ENCODE results near the gene DCAF7. TPM values are rescaled to one million over a fixed set of nuclear protein-coding genes. Genes with fewer than 3 reads are reported as not detected.

DCAF7 gene
- total RNA-seq, 1 donor from 2014 or later, result 103 TPM

GRCh38 chr17:63555500-63556156, 5.4 kb downstream of the DCAF7 start:
- intact Hi-C loops (cut with micrococcal nuclease), result no loop called here
- DNase-seq, result no peak
- Mint-ChIP-seq H3K36me3 (ENCODE audit: low read depth) (peaks cover 34% of the 10 kb centered on the region), H3K27ac (no peak overlapping the region), H3K27me3 (no peaks in the 10 kb centered on the region), H3K9me3 (no peaks in the 10 kb centered on the region), H3K4me3 (no peak overlapping the region), H3K4me1 (peaks cover 74% of the 10 kb centered on the region)
- TF ChIP-seq CTCF (IDR thresholded peaks at IDR 0.05), result no peak
- no peak for ATAC-seq (ENCODE audit: low read depth)
- ChIA-PET POLR2A (interaction anchor here (1.3 kb wide), 1 partner anchor 10 kb away, joined by 3 read pairs; no protein-coding TSS in a partner anchor), CTCF (no interaction called here)

- no peak for ATAC-seq (ENCODE audit: low read depth)
- DNase-seq, result no peak
- peaks cover 24% of the 10 kb centered on the region for H3K36me3 Mint-ChIP-seq (ENCODE audit: low read depth)
- H3K4me1 Mint-ChIP-seq, result peaks cover 70% of the 10 kb centered on the region
- ChIA-PET CTCF (no interaction called here), POLR2A (no interaction called here)
- no peak for TF ChIP-seq CTCF (IDR thresholded peaks at IDR 0.05)
- no peaks in the 10 kb centered on the region for H3K27me3 Mint-ChIP-seq
- no peak overlapping the region for H3K4me3 Mint-ChIP-seq
- no peaks in the 10 kb centered on the region for H3K9me3 Mint-ChIP-seq
- no peak overlapping the region for H3K27ac Mint-ChIP-seq
- intact Hi-C loops (cut with micrococcal nuclease), result no loop called here
Observed at GRCh38 chr17:63557416-63557815, 7.1 kb downstream of the DCAF7 start.

GRCh38 chr17:63558441-63558840, 8.2 kb downstream of the DCAF7 start:
- TF ChIP-seq CTCF (IDR thresholded peaks at IDR 0.05), result no peak
- no peak overlapping the region for H3K4me3 Mint-ChIP-seq
- ATAC-seq (ENCODE audit: low read depth) (no peak), DNase-seq (no peak)
- H3K9me3 Mint-ChIP-seq, result no peaks in the 10 kb centered on the region
- ChIA-PET POLR2A (interaction anchor here (1.0 kb wide), 1 partner anchor 8 kb away, joined by 3 read pairs; the partner anchor contains the start of gene DCAF7), CTCF (no interaction called here)
- H3K27ac Mint-ChIP-seq, result no peak overlapping the region
- peaks cover 20% of the 10 kb centered on the region for H3K36me3 Mint-ChIP-seq (ENCODE audit: low read depth)
- intact Hi-C loops (cut with micrococcal nuclease), result no loop called here
- peaks cover 66% of the 10 kb centered on the region for H3K4me1 Mint-ChIP-seq
- H3K27me3 Mint-ChIP-seq, result no peaks in the 10 kb centered on the region

GRCh38 chr17:63561819-63562218, 11.5 kb downstream of the DCAF7 start:
- POLR2A ChIA-PET, result no interaction called here
- H3K27ac Mint-ChIP-seq, result no peak overlapping the region
- no peak for TF ChIP-seq CTCF (IDR thresholded peaks at IDR 0.05)

DNA sequence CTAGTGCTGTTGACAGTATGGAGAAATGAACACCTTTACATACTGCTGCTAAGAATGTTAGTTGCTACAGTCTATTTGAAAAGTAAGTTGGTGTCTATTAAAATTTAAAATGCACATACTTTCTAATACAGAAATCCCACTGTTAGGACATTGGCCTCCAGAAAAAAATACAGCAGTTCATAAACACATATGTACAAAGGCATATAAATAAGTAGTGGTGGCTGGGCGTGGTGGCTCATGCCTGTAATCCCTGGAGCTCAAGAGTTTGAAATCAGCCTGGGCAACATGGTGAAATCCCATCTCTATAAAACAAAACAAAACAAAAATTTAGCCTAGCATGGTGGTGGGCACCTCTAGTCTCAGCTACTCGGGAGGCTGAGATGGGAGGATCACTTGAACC, 13.1 kb downstream of the DCAF7 start:
- intact Hi-C loops (cut with micrococcal nuclease), result no loop called here
- Mint-ChIP-seq H3K36me3 (ENCODE audit: low read depth) (peaks cover 12% of the 10 kb centered on the region), H3K27me3 (no peaks in the 10 kb centered on the region), H3K9me3 (no peaks in the 10 kb centered on the region), H3K4me3 (no peak overlapping the region), H3K27ac (no peak overlapping the region), H3K4me1 (peaks cover 29% of the 10 kb centered on the region)
- DNase-seq, result no peak
- TF ChIP-seq CTCF (IDR thresholded peaks at IDR 0.05), result no peak
- ChIA-PET CTCF (no interaction called here), POLR2A (interaction anchor here (0.7 kb wide), 1 partner anchor 11 kb away, joined by 4 read pairs; no protein-coding TSS in a partner anchor)
- no peak for ATAC-seq (ENCODE audit: low read depth)

More at GRCh38 chr17:63561819-63562218, 11.5 kb downstream of the DCAF7 start:
- H3K27me3 Mint-ChIP-seq, result no peaks in the 10 kb centered on the region
- H3K9me3 Mint-ChIP-seq, result no peaks in the 10 kb centered on the region
- CTCF ChIA-PET, result no interaction called here
- H3K4me1 Mint-ChIP-seq, result peaks cover 41% of the 10 kb centered on the region
- H3K4me3 Mint-ChIP-seq, result no peak overlapping the region
- intact Hi-C loops (cut with micrococcal nuclease), result no loop called here
- H3K36me3 Mint-ChIP-seq (ENCODE audit: low read depth), result peaks cover 14% of the 10 kb centered on the region
- DNase-seq (no peak), ATAC-seq (ENCODE audit: low read depth) (no peak)

Data from activated B cell treated with CpG ODN at 0.5 μM for 24 hours (primary cell).